ENCODE results near the gene C1QA.
A peak's percentile ranks its signal among the peaks of the same experiment; 100 is the strongest.

C1QA gene

DNA sequence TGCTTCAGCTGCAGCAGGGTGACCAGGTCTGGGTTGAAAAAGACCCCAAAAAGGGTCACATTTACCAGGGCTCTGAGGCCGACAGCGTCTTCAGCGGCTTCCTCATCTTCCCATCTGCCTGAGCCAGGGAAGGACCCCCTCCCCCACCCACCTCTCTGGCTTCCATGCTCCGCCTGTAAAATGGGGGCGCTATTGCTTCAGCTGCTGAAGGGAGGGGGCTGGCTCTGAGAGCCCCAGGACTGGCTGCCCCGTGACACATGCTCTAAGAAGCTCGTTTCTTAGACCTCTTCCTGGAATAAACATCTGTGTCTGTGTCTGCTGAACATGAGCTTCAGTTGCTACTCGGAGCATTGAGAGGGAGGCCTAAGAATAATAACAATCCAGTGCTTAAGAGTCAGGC lies 2.9 kb downstream of the C1QA start (continued):
- TF ChIP-seq ZNF565 (CRISPR knock-in tag; conservative IDR thresholded peaks at IDR 0.05; ENCODE audit: low read depth) (no peak), BACH2 (CRISPR knock-in tag; IDR thresholded peaks at IDR 0.05; ENCODE audit: borderline replicate concordance) (no peak), ZFP30 (CRISPR knock-in tag; IDR thresholded peaks at IDR 0.05) (no peak)
- TF ChIP-seq, protein P1, sequence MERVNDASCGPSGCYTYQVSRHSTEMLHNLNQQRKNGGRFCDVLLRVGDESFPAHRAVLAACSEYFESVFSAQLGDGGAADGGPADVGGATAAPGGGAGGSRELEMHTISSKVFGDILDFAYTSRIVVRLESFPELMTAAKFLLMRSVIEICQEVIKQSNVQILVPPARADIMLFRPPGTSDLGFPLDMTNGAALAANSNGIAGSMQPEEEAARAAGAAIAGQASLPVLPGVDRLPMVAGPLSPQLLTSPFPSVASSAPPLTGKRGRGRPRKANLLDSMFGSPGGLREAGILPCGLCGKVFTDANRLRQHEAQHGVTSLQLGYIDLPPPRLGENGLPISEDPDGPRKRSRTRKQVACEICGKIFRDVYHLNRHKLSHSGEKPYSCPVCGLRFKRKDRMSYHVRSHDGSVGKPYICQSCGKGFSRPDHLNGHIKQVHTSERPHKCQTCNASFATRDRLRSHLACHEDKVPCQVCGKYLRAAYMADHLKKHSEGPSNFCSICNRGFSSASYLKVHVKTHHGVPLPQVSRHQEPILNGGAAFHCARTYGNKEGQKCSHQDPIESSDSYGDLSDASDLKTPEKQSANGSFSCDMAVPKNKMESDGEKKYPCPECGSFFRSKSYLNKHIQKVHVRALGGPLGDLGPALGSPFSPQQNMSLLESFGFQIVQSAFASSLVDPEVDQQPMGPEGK (CRISPR knock-in tag; IDR thresholded peaks at IDR 0.05; ENCODE audit: borderline replicate concordance): no peak

- TF ChIP-seq RARB (CRISPR knock-in tag; IDR thresholded peaks at IDR 0.05): no peak
Measured at GRCh38 chr1:22641247-22641646, 4.8 kb downstream of the C1QA start.

GRCh38 chr1:22641906-22642636 lies 5.6 kb downstream of the C1QA start:
- no peak for TF ChIP-seq ESRRG (CRISPR knock-in tag; IDR thresholded peaks at IDR 0.05)
- no peak for TF ChIP-seq ZNF70 (CRISPR knock-in tag; IDR thresholded peaks at IDR 0.05)
- TF ChIP-seq BACH2 (CRISPR knock-in tag; IDR thresholded peaks at IDR 0.05; ENCODE audit: borderline replicate concordance): no peak
- no peak for TF ChIP-seq ZNF565 (CRISPR knock-in tag; conservative IDR thresholded peaks at IDR 0.05; ENCODE audit: low read depth)
- TF ChIP-seq ZFP30 (CRISPR knock-in tag; IDR thresholded peaks at IDR 0.05): no peak
- TF ChIP-seq OSR1 (CRISPR knock-in tag; IDR thresholded peaks at IDR 0.05): no peak
- TF ChIP-seq ZC3H10 (CRISPR knock-in tag; IDR thresholded peaks at IDR 0.05): no peak
- no peak for TF ChIP-seq ZFP3 (CRISPR knock-in tag; IDR thresholded peaks at IDR 0.05)
- no peak for TF ChIP-seq ZNF8 (CRISPR knock-in tag; IDR thresholded peaks at IDR 0.05)
- TF ChIP-seq GLIS3 (CRISPR knock-in tag; IDR thresholded peaks at IDR 0.05): no peak
- TF ChIP-seq TCF4 (CRISPR knock-in tag; IDR thresholded peaks at IDR 0.05; ENCODE audit: borderline replicate concordance): no peak
- no peak for TF ChIP-seq ISL1 (CRISPR knock-in tag; IDR thresholded peaks at IDR 0.05)
- no peak for TF ChIP-seq CREB5 (CRISPR knock-in tag; IDR thresholded peaks at IDR 0.05; ENCODE audit: low read depth)
- TF ChIP-seq ARNTL (CRISPR knock-in tag; IDR thresholded peaks at IDR 0.05; ENCODE audit: borderline replicate concordance, low read depth): no peak
- TF ChIP-seq, protein P1 (CRISPR knock-in tag; IDR thresholded peaks at IDR 0.05; ENCODE audit: borderline replicate concordance): no peak
- TF ChIP-seq SNAI2 (CRISPR knock-in tag; IDR thresholded peaks at IDR 0.05): no peak
- no peak for TF ChIP-seq CSDC2 (CRISPR knock-in tag; IDR thresholded peaks at IDR 0.05)
- ATAC-seq: peak; percentile 93

More at GRCh38 chr1:22641247-22641646, 4.8 kb downstream of the C1QA start:
- ATAC-seq: no peak

- no peak for ATAC-seq
- TF ChIP-seq ISL1 (CRISPR knock-in tag; IDR thresholded peaks at IDR 0.05) (no peak), CSDC2 (CRISPR knock-in tag; IDR thresholded peaks at IDR 0.05) (no peak), ZNF70 (CRISPR knock-in tag; IDR thresholded peaks at IDR 0.05) (no peak), CSRNP3 (CRISPR knock-in tag; IDR thresholded peaks at IDR 0.05) (no peak), PPARA (CRISPR knock-in tag; IDR thresholded peaks at IDR 0.05; ENCODE audit: borderline replicate concordance) (no peak), ZC3H10 (CRISPR knock-in tag; IDR thresholded peaks at IDR 0.05) (no peak), TSHZ2 (CRISPR knock-in tag; IDR thresholded peaks at IDR 0.05) (no peak), TOX (CRISPR knock-in tag; IDR thresholded peaks at IDR 0.05; ENCODE audit: borderline replicate concordance) (no peak), ZNF565 (CRISPR knock-in tag; conservative IDR thresholded peaks at IDR 0.05; ENCODE audit: low read depth) (no peak), ARNTL (CRISPR knock-in tag; IDR thresholded peaks at IDR 0.05; ENCODE audit: borderline replicate concordance, low read depth) (no peak), SNAI2 (CRISPR knock-in tag; IDR thresholded peaks at IDR 0.05) (no peak), ZNF8 (CRISPR knock-in tag; IDR thresholded peaks at IDR 0.05) (no peak), ZFP30 (CRISPR knock-in tag; IDR thresholded peaks at IDR 0.05) (no peak), TCF4 (CRISPR knock-in tag; IDR thresholded peaks at IDR 0.05; ENCODE audit: borderline replicate concordance) (no peak)
- TF ChIP-seq, protein P2, sequence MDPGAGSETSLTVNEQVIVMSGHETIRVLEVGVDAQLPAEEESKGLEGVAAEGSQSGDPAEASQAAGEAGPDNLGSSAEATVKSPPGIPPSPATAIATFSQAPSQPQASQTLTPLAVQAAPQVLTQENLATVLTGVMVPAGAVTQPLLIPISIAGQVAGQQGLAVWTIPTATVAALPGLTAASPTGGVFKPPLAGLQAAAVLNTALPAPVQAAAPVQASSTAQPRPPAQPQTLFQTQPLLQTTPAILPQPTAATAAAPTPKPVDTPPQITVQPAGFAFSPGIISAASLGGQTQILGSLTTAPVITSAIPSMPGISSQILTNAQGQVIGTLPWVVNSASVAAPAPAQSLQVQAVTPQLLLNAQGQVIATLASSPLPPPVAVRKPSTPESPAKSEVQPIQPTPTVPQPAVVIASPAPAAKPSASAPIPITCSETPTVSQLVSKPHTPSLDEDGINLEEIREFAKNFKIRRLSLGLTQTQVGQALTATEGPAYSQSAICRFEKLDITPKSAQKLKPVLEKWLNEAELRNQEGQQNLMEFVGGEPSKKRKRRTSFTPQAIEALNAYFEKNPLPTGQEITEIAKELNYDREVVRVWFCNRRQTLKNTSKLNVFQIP (CRISPR knock-in tag; IDR thresholded peaks at IDR 0.05; ENCODE audit: borderline replicate concordance, low read depth): no peak
Measured at GRCh38 chr1:22643381-22643780, 7.0 kb downstream of the C1QA start, which contains the start of gene C1QC. Gene C1QC, plus strand, starts transcription at chr1:22643633. Its CDS starts 391 bp downstream, at chr1:22644024.
